C1 segment of cervical spinal cord (tissue), 14 donors: ENCODE data around the gene SYNPO2.
A peak's percentile ranks its signal among the peaks of the same experiment; 100 is the strongest.
"Not testable (repeated sequence)": the region's sequence is repeated elsewhere in the genome, so short reads cannot be mapped to it uniquely, and the experiment has no call there.

Source experiments
- DNase-seq, 14 donors: peaks; one replicate each; lab custom pipeline; 2025; lab: John Stamatoyannopoulos, UW

SYNPO2 gene

GRCh38 chr4:118888666-118889311 lies at the start of gene SYNPO2:
TSS of gene SYNPO2 (plus strand) at chr4:118888854. CDS start at chr4:118889037, 183 bp downstream.
- DNase-seq, result peak in 6 of 14 donors; percentile 13 to 64 (median 28)

GRCh38 chr4:118839221-118839927 lies 49.3 kb upstream of the SYNPO2 start:
- no peak for DNase-seq

- no peak for DNase-seq
These were observed 46.6 kb upstream of the SYNPO2 start for GRCh38 chr4:118842055-118842454.

GRCh38 chr4:118843237-118843636 lies 45.4 kb upstream of the SYNPO2 start:
- no peak for DNase-seq

- DNase-seq, result no peak
These were observed 43.1 kb upstream of the SYNPO2 start for GRCh38 chr4:118845552-118846050.

- DNase-seq, result no peak
These were observed 41.7 kb upstream of the SYNPO2 start for GRCh38 chr4:118846979-118847378.

GRCh38 chr4:118848242-118848641 lies 40.4 kb upstream of the SYNPO2 start:
- DNase-seq, result no peak

- no peak for DNase-seq
These were observed 39.8 kb upstream of the SYNPO2 start for GRCh38 chr4:118848901-118849300.

GRCh38 chr4:118849867-118850487 lies 38.7 kb upstream of the SYNPO2 start:
- no peak for DNase-seq

- no peak for DNase-seq
These were observed 38.0 kb upstream of the SYNPO2 start for GRCh38 chr4:118850488-118851173.

- no peak for DNase-seq
These were observed 30.9 kb upstream of the SYNPO2 start for GRCh38 chr4:118857760-118858159.

- no peak for DNase-seq
These were observed 29.9 kb upstream of the SYNPO2 start for GRCh38 chr4:118858779-118859178.

GRCh38 chr4:118865091-118865708 lies 23.5 kb upstream of the SYNPO2 start:
- peak in 2 of 14 donors; percentile 3 to 33 for DNase-seq

GRCh38 chr4:118866442-118866841 lies 22.2 kb upstream of the SYNPO2 start:
- DNase-seq, result no peak

- no peak for DNase-seq
These were observed 21.2 kb upstream of the SYNPO2 start for GRCh38 chr4:118867311-118868067.

GRCh38 chr4:118869808-118870342 lies 18.8 kb upstream of the SYNPO2 start:
- no peak for DNase-seq

GRCh38 chr4:118872181-118872580 lies 16.5 kb upstream of the SYNPO2 start:
- DNase-seq, result no peak

GRCh38 chr4:118877797-118878196 lies 10.9 kb upstream of the SYNPO2 start:
- no peak for DNase-seq

GRCh38 chr4:118878507-118878906 lies 10.1 kb upstream of the SYNPO2 start:
- not testable (repeated sequence) for DNase-seq

- DNase-seq, result no peak
These were observed 9.2 kb upstream of the SYNPO2 start for GRCh38 chr4:118879409-118879808.
